Measurements from ENCODE around the gene TTLL8. TPM values are rescaled to one million over a fixed set of nuclear protein-coding genes. Genes with fewer than 3 reads are reported as not detected.

TTLL8 gene
- total RNA-seq, 1 experiment from 2014 or later = not detected

GRCh38 chr22:50061824-50062355, 3.8 kb upstream of the TTLL8 start:
- H3K9me3 Mint-ChIP-seq = no peaks in the 10 kb centered on the region
- no peak overlapping the region for H2AFZ ChIP-seq (ENCODE audit: low read length)
- no CpG with 5 or more reads among the region's 17 CpGs for WGBS (ENCODE audit: extremely low coverage, insufficient read length, low lambda C conversion rate)
- DNase-seq = no peak
- no peak overlapping the region for H2BK120ac ChIP-seq (ENCODE audit: low read depth, low read length, poor library complexity, severe bottlenecking)
- no peaks in the 10 kb centered on the region for H3K36me3 Mint-ChIP-seq (ENCODE audit: insufficient read depth in 1 of 3, low read depth in 3 of 3)
- H3K4ac ChIP-seq (ENCODE audit: low read depth, low read length) = no peak overlapping the region
- H3K27me3 Mint-ChIP-seq (ENCODE audit: low read depth) = peaks cover 27% of the 10 kb centered on the region
- H3K9me3 ChIP-seq (ENCODE audit: control insufficient read depth, low read depth, low read length) = no peaks in the 10 kb centered on the region
- H3T11ph ChIP-seq (ENCODE audit: low read length) = no peak overlapping the region
- no peak overlapping the region for H3K56ac ChIP-seq (ENCODE audit: insufficient read length, low read depth, low read length)
- no peak overlapping the region for H3K18ac ChIP-seq (ENCODE audit: insufficient read length, low read depth, low read length)
- no peak overlapping the region for H3K14ac ChIP-seq (ENCODE audit: insufficient read depth, low read length)
- no peak overlapping the region for H2BK15ac ChIP-seq (ENCODE audit: low read depth, low read length)
- no peak overlapping the region for H3K9ac ChIP-seq (ENCODE audit: extremely low read depth, insufficient read length, low read length)
- no peak overlapping the region for H4K5ac ChIP-seq (ENCODE audit: insufficient read length, low read depth, low read length)
- no peaks in the 10 kb centered on the region; the same call in 1 of the 2 replicates for H3K4me1 ChIP-seq (ENCODE audit: insufficient read depth, low read length)
- no peak overlapping the region for H2BK20ac ChIP-seq (ENCODE audit: low read depth, low read length, poor library complexity, severe bottlenecking)
- H3K79me1 ChIP-seq (ENCODE audit: insufficient read depth, low read depth, low read length, poor library complexity, severe bottlenecking) = no peaks in the 10 kb centered on the region
- no peak overlapping the region for H3K23ac ChIP-seq (ENCODE audit: insufficient read length, low read depth, low read length)
- peaks cover 10% of the 10 kb centered on the region for H3K23me2 ChIP-seq (ENCODE audit: insufficient read length, low read depth, low read length, poor library complexity, severe bottlenecking)
- H3K27me3 ChIP-seq (ENCODE audit: insufficient read depth, low read length) = no peaks in the 10 kb centered on the region; the same call in 1 of the 2 replicates
- no peak for TF ChIP-seq CTCF (conservative IDR thresholded peaks at IDR 0.05)
- no peak overlapping the region for H3K4me3 Mint-ChIP-seq
- H3K27ac ChIP-seq (ENCODE audit: insufficient read length, low read depth, low read length) = no peak overlapping the region
- no peak overlapping the region for H4K8ac ChIP-seq (replicated peaks; ENCODE audit: insufficient read length, low read depth, low read length)
- no peak overlapping the region for H4K91ac ChIP-seq (ENCODE audit: insufficient read length, low read depth, low read length)
- no peak overlapping the region for H3K27ac Mint-ChIP-seq
- H3K4me2 ChIP-seq (ENCODE audit: insufficient read depth, insufficient read length, low read length) = no peak overlapping the region
- peaks cover 9 to 12% of the 10 kb centered on the region in 2 experiments for H3K4me1 Mint-ChIP-seq
- no peaks in the 10 kb centered on the region for H3K79me2 ChIP-seq (ENCODE audit: insufficient read depth, low read length)
- no peak overlapping the region for H2AK5ac ChIP-seq (ENCODE audit: insufficient read length, low read length)
- no peak overlapping the region for H2BK5ac ChIP-seq (ENCODE audit: insufficient read length, low read length)
- H2BK12ac ChIP-seq (ENCODE audit: insufficient read length, low read depth, low read length) = no peak overlapping the region
- H4K20me1 ChIP-seq (ENCODE audit: control insufficient read depth, insufficient read depth, insufficient read length) = no peaks in the 10 kb centered on the region
